ENCODE data around the gene AKR1D1.
"Not testable (repeated sequence)": the region's sequence is repeated elsewhere in the genome, so short reads cannot be mapped to it uniquely, and the experiment has no call there.

The AKR1D1 gene

GRCh38 chr7:138076196-138076595 lies at the start of gene AKR1D1:
TSS of gene AKR1D1 (plus strand) at chr7:138076459. CDS start at chr7:138076519, 60 bp downstream.
- no peak for DNase-seq (ENCODE audit: low read depth in 2 of 2)

- DNase-seq (ENCODE audit: low read depth in 2 of 2): no peak
These were observed 49.2 kb upstream of the AKR1D1 start for GRCh38 chr7:138027100-138027499.

GRCh38 chr7:138029126-138029525 lies 47.1 kb upstream of the AKR1D1 start:
- no peak for DNase-seq (ENCODE audit: low read depth in 2 of 2)

- no peak for DNase-seq (ENCODE audit: low read depth in 2 of 2)
These were observed 46.3 kb upstream of the AKR1D1 start for GRCh38 chr7:138029941-138030340.

GRCh38 chr7:138030679-138031351 lies 45.4 kb upstream of the AKR1D1 start:
- no peak for DNase-seq (ENCODE audit: low read depth in 2 of 2)

GRCh38 chr7:138032186-138032585 lies 44.1 kb upstream of the AKR1D1 start:
- DNase-seq (ENCODE audit: low read depth in 2 of 2): no peak

- no peak for DNase-seq (ENCODE audit: low read depth in 2 of 2)
These were observed 43.5 kb upstream of the AKR1D1 start for GRCh38 chr7:138032770-138033169.

GRCh38 chr7:138033241-138033640 lies 43.0 kb upstream of the AKR1D1 start:
- DNase-seq (ENCODE audit: low read depth in 2 of 2): no peak

- no peak for DNase-seq (ENCODE audit: low read depth in 2 of 2)
These were observed 40.1 kb upstream of the AKR1D1 start for GRCh38 chr7:138036135-138036534.

GRCh38 chr7:138040063-138040462 lies 36.2 kb upstream of the AKR1D1 start:
- DNase-seq (ENCODE audit: low read depth in 2 of 2): not testable (repeated sequence)

GRCh38 chr7:138044897-138045296 lies 31.4 kb upstream of the AKR1D1 start:
- DNase-seq (ENCODE audit: low read depth in 2 of 2): no peak

- no peak for DNase-seq (ENCODE audit: low read depth in 2 of 2)
These were observed 28.4 kb upstream of the AKR1D1 start for GRCh38 chr7:138047907-138048306.

- no peak for DNase-seq (ENCODE audit: low read depth in 2 of 2)
These were observed 26.6 kb upstream of the AKR1D1 start for GRCh38 chr7:138049505-138050116.

GRCh38 chr7:138051712-138052247 lies 24.5 kb upstream of the AKR1D1 start:
- not testable (repeated sequence) for DNase-seq (ENCODE audit: low read depth in 2 of 2)

GRCh38 chr7:138052696-138053095 lies 23.6 kb upstream of the AKR1D1 start:
- DNase-seq (ENCODE audit: low read depth in 2 of 2): no peak

- not testable (repeated sequence) for DNase-seq (ENCODE audit: low read depth in 2 of 2)
These were observed 20.6 kb upstream of the AKR1D1 start for GRCh38 chr7:138055698-138056097.

GRCh38 chr7:138063400-138063799 lies 12.9 kb upstream of the AKR1D1 start:
- no peak for DNase-seq (ENCODE audit: low read depth in 2 of 2)

- DNase-seq (ENCODE audit: low read depth in 2 of 2): no peak
These were observed 11.4 kb upstream of the AKR1D1 start for GRCh38 chr7:138064856-138065357.

- no peak for DNase-seq (ENCODE audit: low read depth in 2 of 2)
These were observed 10.4 kb upstream of the AKR1D1 start for GRCh38 chr7:138065827-138066226.

- DNase-seq (ENCODE audit: low read depth in 2 of 2): no peak
These were observed 9.3 kb upstream of the AKR1D1 start for GRCh38 chr7:138066954-138067394.

- DNase-seq (ENCODE audit: low read depth in 2 of 2): no peak
These were observed 8.5 kb upstream of the AKR1D1 start for GRCh38 chr7:138067774-138068173.

GRCh38 chr7:138070908-138071307 lies 5.4 kb upstream of the AKR1D1 start:
- DNase-seq (ENCODE audit: low read depth in 2 of 2): no peak

- DNase-seq (ENCODE audit: low read depth in 2 of 2): no peak
These were observed 3.5 kb upstream of the AKR1D1 start for GRCh38 chr7:138072726-138073125.

Data from activated CD8-positive, alpha-beta memory T cell treated with anti-CD3 and anti-CD28 coated beads for 4 hours (primary cell).